ENCODE measurements around the gene CDA.

CDA gene

DNA sequence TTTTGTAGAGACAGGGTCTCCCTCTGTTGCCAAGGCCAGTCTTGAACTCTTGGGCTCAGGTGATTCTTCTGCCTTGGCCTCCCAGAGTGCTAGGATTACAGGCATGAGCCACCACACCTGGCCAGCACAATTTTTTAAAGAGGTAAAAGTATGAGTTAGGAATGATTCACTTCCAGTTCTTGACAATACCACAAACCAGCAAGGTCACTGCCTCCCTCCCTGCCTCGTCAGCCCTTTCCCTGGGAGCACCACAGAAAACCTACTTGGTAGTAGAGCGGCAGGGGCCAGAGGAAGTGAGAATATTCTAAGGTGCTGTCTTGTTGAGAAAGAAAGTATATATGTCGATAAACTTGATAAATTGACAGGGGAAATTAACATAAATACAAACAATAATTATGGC, 10.8 kb upstream of the CDA start:
- no peaks in the 10 kb centered on the region for H3K9me3 ChIP-seq
- H3K4me1 ChIP-seq: no peaks in the 10 kb centered on the region
- no peaks in the 10 kb centered on the region for H3K36me3 ChIP-seq
- no peak overlapping the region for H3K4me3 ChIP-seq (ENCODE audit: low read depth, low read length)
- DNase-seq: no peak
- no peaks in the 10 kb centered on the region for H3K27me3 ChIP-seq
- TF ChIP-seq, protein P1, sequence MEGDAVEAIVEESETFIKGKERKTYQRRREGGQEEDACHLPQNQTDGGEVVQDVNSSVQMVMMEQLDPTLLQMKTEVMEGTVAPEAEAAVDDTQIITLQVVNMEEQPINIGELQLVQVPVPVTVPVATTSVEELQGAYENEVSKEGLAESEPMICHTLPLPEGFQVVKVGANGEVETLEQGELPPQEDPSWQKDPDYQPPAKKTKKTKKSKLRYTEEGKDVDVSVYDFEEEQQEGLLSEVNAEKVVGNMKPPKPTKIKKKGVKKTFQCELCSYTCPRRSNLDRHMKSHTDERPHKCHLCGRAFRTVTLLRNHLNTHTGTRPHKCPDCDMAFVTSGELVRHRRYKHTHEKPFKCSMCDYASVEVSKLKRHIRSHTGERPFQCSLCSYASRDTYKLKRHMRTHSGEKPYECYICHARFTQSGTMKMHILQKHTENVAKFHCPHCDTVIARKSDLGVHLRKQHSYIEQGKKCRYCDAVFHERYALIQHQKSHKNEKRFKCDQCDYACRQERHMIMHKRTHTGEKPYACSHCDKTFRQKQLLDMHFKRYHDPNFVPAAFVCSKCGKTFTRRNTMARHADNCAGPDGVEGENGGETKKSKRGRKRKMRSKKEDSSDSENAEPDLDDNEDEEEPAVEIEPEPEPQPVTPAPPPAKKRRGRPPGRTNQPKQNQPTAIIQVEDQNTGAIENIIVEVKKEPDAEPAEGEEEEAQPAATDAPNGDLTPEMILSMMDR (IDR thresholded peaks at IDR 0.05; ENCODE audit: low read depth, low read length): no peak

DNA sequence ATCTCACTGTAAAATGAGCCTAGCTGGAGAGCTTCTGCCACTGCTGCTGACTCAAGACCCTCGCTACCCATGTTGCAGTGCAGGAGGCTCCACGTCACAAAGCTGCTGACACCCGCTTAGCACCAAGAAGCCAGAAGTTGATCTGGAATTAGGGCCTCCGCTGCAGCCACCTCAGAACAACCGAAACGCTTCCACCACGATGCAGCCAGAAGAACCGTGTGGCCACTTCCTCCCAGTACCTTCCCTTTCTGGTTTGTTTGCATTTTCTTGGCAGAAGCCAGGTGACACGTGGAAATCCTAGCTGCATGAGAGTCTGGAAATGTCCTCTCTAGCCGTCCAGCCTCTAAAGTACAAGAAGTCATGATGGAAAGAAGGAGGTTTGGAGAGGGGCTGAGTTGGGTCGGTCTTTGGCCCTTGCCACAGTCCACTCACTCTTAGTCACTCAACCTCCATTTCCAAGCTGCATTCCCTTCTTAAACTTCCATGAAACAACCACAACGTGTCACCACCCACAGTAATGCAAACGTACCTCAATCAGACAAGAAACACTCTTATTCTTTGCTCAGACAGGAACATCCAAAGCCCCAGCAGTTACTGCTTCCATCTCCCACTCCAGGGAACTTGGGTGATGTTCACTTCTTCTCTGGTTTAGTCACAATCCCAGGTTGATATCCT, 10.0 kb upstream of the CDA start:
- Histone ChIP-seq H3K4me3 (ENCODE audit: low read depth, low read length) (no peak overlapping the region), H3K27me3 (no peaks in the 10 kb centered on the region), H3K4me1 (no peaks in the 10 kb centered on the region), H3K9me3 (no peaks in the 10 kb centered on the region), H3K36me3 (no peaks in the 10 kb centered on the region)
- no peak for DNase-seq
- TF ChIP-seq, protein P1 (IDR thresholded peaks at IDR 0.05; ENCODE audit: low read depth, low read length): no peak

DNA sequence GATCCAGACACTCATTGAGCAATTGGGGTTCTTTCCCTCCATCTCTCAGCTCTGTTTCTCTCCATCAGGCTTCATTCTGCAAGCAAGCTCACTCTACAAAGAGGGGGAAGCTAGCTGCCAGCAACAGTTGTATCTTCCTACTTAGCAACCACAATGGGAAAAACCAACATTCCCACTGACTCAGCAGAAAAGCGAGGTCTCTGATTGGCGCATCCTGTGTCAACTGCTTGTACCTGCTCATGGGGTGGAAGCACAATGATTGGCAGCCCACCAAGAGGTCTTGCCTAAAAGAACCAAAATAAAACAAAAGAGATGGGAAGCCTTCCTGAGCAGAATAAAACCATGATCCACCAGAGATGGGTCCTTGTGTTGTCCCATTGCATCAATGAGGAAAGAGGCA, 4.0 kb upstream of the CDA start:
- H3K4me3 ChIP-seq (ENCODE audit: low read depth, low read length): no peak overlapping the region
- H3K9me3 ChIP-seq: no peaks in the 10 kb centered on the region
- DNase-seq: no peak
- H3K27me3 ChIP-seq: no peaks in the 10 kb centered on the region
- no peaks in the 10 kb centered on the region for H3K4me1 ChIP-seq
- H3K36me3 ChIP-seq: no peaks in the 10 kb centered on the region
- TF ChIP-seq, protein P1 (IDR thresholded peaks at IDR 0.05; ENCODE audit: low read depth, low read length): no peak

DNA sequence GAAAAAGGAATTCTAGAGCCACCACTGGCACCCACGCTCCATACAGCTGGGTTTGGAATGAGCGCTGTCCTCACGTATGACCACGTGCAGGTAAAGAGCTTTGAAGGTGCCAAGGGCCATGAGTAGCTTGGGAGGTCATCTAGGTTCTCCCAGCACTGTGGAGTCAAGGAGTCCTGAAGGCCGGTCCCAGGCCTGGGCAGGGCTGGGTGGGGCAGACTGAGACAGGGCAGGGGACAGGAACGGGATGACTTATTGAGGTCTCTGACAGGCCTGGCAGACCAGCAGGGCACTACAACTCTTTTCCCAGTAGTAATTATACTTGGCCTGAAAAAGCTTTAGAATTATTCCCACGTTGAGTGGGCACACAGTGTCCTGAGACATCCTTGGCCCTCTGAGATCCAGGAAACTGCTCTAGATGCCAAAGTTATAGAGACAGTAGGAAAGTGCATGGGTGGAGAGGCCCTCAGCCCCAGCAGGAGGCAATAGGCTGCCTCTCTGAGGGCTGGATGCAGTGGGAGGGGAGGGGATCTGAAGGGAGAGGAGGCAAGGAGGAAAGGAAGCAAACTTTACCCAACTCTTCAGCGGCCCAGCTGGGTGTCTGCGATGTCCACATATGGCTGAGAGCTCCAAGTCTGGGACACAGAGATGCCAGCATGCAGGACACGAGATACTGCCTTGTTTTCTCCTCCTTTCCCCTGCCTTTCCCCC, 1.8 kb upstream of the CDA start:
- Histone ChIP-seq H3K36me3 (no peaks in the 10 kb centered on the region), H3K4me1 (no peaks in the 10 kb centered on the region), H3K9me3 (no peaks in the 10 kb centered on the region), H3K27me3 (no peaks in the 10 kb centered on the region), H3K4me3 (ENCODE audit: low read depth, low read length) (no peak overlapping the region)
- TF ChIP-seq, protein P1 (IDR thresholded peaks at IDR 0.05; ENCODE audit: low read depth, low read length): no peak
- no peak for DNase-seq

DNA sequence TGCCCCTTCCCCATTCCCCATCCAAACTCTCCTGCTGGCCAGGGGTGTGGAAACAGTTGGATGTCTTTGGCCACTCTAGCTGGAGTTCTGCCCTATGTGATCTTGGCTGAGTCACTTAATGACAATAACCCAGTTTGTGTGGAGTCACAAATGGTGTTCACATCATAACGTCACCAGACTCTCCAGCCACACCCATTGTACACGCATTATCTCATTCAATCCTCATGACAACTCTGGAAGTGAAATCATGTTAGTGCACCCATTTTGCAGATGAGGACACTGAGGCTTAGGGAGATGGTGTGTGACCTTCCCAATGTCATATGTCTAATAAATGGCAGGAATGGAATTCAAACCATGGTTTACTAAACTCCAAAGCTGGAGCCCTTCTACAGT, 1.2 kb upstream of the CDA start:
- no peaks in the 10 kb centered on the region for H3K27me3 ChIP-seq
- H3K9me3 ChIP-seq: no peaks in the 10 kb centered on the region
- no peak for DNase-seq
- H3K36me3 ChIP-seq: no peaks in the 10 kb centered on the region
- H3K4me3 ChIP-seq (ENCODE audit: low read depth, low read length): no peak overlapping the region
- TF ChIP-seq, protein P1 (IDR thresholded peaks at IDR 0.05; ENCODE audit: low read depth, low read length): no peak
- H3K4me1 ChIP-seq: no peaks in the 10 kb centered on the region

All from BE2C (cell line).